Panc1 (cell line): ENCODE results near the gene PECR. TPM values are rescaled to one million over a fixed set of nuclear protein-coding genes. Genes with fewer than 3 reads are reported as not detected.
A peak's percentile ranks its signal among the peaks of the same experiment; 100 is the strongest.

Experiments used
- ATAC-seq: fragments of 200-7000 bp; cut with Tn5 transposase; 2 replicates; pipeline ENCODE4 v1.9.1; 2020; ENCODE audit warnings: mild to moderate bottlenecking, moderate library complexity
- BruUV-seq: library from RNA; stranded (reverse); fragments of 400-500 nt; replicated peaks from 2 replicates; lab custom pipeline; 2021; lab: Mats Ljungman, UMichigan
- CTCF ChIA-PET: fragments of 300-600 bp; sonication (Branson Sonifier 250); formaldehyde crosslinking; loops from one replicate; lab custom pipeline; 2022; ENCODE audit warnings: antibody characterized with exemption; lab: Charles Lee
- POLR2A ChIA-PET: fragments of 300-600 bp; sonication (Branson Sonifier 250); formaldehyde crosslinking; loops from one replicate; lab custom pipeline; 2022; ENCODE audit warnings: antibody characterized with exemption; lab: Charles Lee
- DNase-seq: peaks from one replicate; pipeline ENCODE4 v3.0.0-alpha.2; 2010; ENCODE audit warnings: low read depth, low spot score
- H3K27ac ChIP-seq: 2 replicates; pipeline ENCODE4 v1.5.1; 2011; ENCODE audit warnings: mild to moderate bottlenecking, low read length, inconsistent platforms
- H3K27me3 ChIP-seq: fragments of 200-500 bp; sonication (Bioruptor generic); 2 replicates; pipeline ENCODE4 v1.6.0; 2014; ENCODE audit warnings: low read length, inconsistent platforms; ENCODE audit not compliant: control insufficient read depth, insufficient read depth
- H3K36me3 ChIP-seq: fragments of 200-500 bp; sonication (Bioruptor generic); 2 replicates; pipeline ENCODE4 v1.5.1; 2014; ENCODE audit warnings: inconsistent platforms, mild to moderate bottlenecking, low read length, moderate library complexity; ENCODE audit not compliant: control insufficient read depth, insufficient read depth
- H3K4me1 ChIP-seq: 2 replicates; pipeline ENCODE4 v1.5.1; 2011; ENCODE audit warnings: inconsistent platforms, mild to moderate bottlenecking, low read length, moderate library complexity; ENCODE audit not compliant: control insufficient read depth, insufficient read depth
- H3K4me3 ChIP-seq, 2 experiments: 2 replicates each; pipeline ENCODE4 v1.5.1; 2011 to 2012; ENCODE audit warnings: low read depth in 2 of 2, low read length in 2 of 2, mild to moderate bottlenecking in 2 of 2, inconsistent platforms in 1 of 2, moderate library complexity in 1 of 2
- H3K9me3 ChIP-seq: fragments of 200-500 bp; sonication (Bioruptor generic); 2 replicates; pipeline ENCODE4 v1.5.1; 2014; ENCODE audit warnings: low read depth, mild to moderate bottlenecking, inconsistent platforms, low read length, moderate library complexity; ENCODE audit not compliant: control insufficient read depth, insufficient read depth
- POLR2AphosphoS5 ChIP-seq: IDR thresholded peaks from 2 replicates; pipeline ENCODE4 v1.6.1; 2012; ENCODE audit warnings: mild to moderate bottlenecking, low read depth, low read length, moderate library complexity
- SIN3A ChIP-seq: IDR thresholded peaks from 2 replicates; pipeline ENCODE4 v1.6.1; 2012; ENCODE audit warnings: low read depth, mild to moderate bottlenecking, low read length, moderate library complexity, borderline replicate concordance; ENCODE audit not compliant: insufficient read depth
- TCF7L2 ChIP-seq: IDR thresholded peaks from 2 replicates; pipeline ENCODE4 v1.6.1; 2011; ENCODE audit warnings: mild to moderate bottlenecking, low read depth, low read length, inconsistent platforms
- in situ Hi-C: cut with HindIII; loops from 2 replicates; pipeline ENCODE4 v1.10.0; 2016; ENCODE audit warnings: low sequenced_read_pairs, low pct_unique_long_range_greater_than_20kb
- intact Hi-C: fragments of 100-400 bp; cut with micrococcal nuclease; formaldehyde crosslinking; loops from one replicate; pipeline ENCODE4 v1.10.0; 2022; ENCODE audit not compliant: unreplicated experiment
- total RNA-seq: library from RNA; stranded (reverse); gene quantifications from one replicate; pipeline ENCODE4 v1.2.1, GENCODE V29; 2021; ENCODE audit not compliant: unreplicated experiment
- TF ChIP-seq, protein P1 (sequence below), 2 experiments: IDR thresholded peaks; 2 replicates each; pipeline ENCODE4 v1.6.1; 2011 to 2012; ENCODE audit warnings: low read depth in 2 of 2, control low read depth in 1 of 2, low read length in 1 of 2, mild to moderate bottlenecking in 1 of 2, moderate library complexity in 1 of 2; ENCODE audit not compliant: insufficient read depth in 1 of 2
- TF ChIP-seq, protein P2 (sequence below): fragments of 450-650 bp; IDR thresholded peaks from 2 replicates; pipeline ENCODE4 v1.5.1; 2017; ENCODE audit warnings: mild to moderate bottlenecking

The PECR gene
- total RNA-seq, 1 experiment from 2014 or later, result 16.5 TPM

DNA sequence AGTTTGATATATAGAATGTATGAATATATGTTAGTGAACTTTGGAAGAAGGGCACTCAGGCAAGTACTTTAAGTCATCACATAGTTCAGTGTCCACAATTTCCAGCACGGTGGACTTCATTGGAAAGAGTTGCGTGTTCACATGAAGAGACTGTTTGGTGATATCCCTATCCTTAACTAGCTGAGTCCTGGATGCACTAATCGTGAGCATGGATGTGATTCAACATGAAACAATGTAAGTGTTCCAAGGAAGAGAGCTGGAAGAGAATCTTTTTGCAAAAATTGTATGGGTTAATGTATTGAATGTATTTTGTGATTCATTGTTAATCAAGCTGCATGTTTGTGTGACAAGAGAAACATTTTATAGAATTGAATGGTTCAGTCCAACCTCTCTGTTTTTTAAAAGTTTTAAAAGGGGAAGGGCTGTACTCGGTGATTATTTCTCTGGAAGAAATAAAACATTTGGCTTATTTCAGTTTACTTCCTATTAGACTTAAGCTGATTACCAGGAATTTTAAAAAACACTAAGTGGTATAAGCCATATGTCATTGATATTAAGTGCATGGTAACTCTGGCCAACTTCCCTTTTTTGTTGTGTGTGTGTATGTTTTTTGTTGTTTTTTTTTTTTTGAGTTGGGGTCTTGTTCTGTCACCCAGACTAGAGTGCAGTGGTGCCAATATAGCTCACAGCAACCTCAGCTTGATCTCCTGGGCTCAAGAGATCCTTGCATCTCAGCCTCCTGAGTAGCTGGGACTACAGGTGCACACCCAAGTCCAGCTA lies 36.1 kb upstream of the PECR start:
- H3K9me3 ChIP-seq, result no peaks in the 10 kb centered on the region
- TF ChIP-seq, protein P1, sequence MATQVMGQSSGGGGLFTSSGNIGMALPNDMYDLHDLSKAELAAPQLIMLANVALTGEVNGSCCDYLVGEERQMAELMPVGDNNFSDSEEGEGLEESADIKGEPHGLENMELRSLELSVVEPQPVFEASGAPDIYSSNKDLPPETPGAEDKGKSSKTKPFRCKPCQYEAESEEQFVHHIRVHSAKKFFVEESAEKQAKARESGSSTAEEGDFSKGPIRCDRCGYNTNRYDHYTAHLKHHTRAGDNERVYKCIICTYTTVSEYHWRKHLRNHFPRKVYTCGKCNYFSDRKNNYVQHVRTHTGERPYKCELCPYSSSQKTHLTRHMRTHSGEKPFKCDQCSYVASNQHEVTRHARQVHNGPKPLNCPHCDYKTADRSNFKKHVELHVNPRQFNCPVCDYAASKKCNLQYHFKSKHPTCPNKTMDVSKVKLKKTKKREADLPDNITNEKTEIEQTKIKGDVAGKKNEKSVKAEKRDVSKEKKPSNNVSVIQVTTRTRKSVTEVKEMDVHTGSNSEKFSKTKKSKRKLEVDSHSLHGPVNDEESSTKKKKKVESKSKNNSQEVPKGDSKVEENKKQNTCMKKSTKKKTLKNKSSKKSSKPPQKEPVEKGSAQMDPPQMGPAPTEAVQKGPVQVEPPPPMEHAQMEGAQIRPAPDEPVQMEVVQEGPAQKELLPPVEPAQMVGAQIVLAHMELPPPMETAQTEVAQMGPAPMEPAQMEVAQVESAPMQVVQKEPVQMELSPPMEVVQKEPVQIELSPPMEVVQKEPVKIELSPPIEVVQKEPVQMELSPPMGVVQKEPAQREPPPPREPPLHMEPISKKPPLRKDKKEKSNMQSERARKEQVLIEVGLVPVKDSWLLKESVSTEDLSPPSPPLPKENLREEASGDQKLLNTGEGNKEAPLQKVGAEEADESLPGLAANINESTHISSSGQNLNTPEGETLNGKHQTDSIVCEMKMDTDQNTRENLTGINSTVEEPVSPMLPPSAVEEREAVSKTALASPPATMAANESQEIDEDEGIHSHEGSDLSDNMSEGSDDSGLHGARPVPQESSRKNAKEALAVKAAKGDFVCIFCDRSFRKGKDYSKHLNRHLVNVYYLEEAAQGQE (IDR thresholded peaks at IDR 0.05; ENCODE audit: insufficient read depth in 1 of 2, low read depth in 2 of 2, low read length in 1 of 2), result no peak
- TF ChIP-seq TCF7L2, result no peak
- TF ChIP-seq, protein P2, sequence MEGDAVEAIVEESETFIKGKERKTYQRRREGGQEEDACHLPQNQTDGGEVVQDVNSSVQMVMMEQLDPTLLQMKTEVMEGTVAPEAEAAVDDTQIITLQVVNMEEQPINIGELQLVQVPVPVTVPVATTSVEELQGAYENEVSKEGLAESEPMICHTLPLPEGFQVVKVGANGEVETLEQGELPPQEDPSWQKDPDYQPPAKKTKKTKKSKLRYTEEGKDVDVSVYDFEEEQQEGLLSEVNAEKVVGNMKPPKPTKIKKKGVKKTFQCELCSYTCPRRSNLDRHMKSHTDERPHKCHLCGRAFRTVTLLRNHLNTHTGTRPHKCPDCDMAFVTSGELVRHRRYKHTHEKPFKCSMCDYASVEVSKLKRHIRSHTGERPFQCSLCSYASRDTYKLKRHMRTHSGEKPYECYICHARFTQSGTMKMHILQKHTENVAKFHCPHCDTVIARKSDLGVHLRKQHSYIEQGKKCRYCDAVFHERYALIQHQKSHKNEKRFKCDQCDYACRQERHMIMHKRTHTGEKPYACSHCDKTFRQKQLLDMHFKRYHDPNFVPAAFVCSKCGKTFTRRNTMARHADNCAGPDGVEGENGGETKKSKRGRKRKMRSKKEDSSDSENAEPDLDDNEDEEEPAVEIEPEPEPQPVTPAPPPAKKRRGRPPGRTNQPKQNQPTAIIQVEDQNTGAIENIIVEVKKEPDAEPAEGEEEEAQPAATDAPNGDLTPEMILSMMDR, result no peak
- TF ChIP-seq POLR2AphosphoS5, result no peak
- TF ChIP-seq SIN3A, result no peak
- no peak for DNase-seq
- H3K36me3 ChIP-seq, result peaks cover 82% of the 10 kb centered on the region
- ChIA-PET POLR2A (no interaction called here), CTCF (no interaction called here)
- peaks cover 23% of the 10 kb centered on the region for H3K4me1 ChIP-seq
- intact Hi-C loops, result no loop called here
- no peak overlapping the region for H3K4me3 ChIP-seq
- H3K27ac ChIP-seq, result 0 out of 2 replicates have a peak overlapping the region, but pooled peaks have one; percentile 14
- in situ Hi-C loops, result no loop called here
- no peaks in the 10 kb centered on the region for H3K27me3 ChIP-seq
- no TSS peak for BruUV-seq
- ATAC-seq, result no peak

DNA sequence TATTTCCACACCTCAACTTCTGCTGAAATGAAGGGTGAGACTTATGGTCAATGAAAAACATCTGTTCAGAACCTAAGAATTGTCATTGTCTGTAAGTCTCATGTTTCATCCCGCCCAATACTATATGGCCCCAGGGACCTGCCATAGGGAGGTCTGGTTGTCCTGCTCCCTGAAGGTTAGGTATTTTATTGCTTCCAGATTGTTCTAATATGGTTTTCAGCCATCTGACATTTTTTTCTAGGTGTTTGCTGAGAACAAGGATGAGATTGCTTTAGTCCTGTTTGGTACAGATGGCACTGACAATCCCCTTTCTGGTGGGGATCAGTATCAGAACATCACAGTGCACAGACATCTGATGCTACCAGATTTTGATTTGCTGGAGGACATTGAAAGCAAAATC lies 34.8 kb upstream of the PECR start:
- peaks cover 81% of the 10 kb centered on the region for H3K36me3 ChIP-seq
- in situ Hi-C loops, result no loop called here
- ChIA-PET CTCF (no interaction called here), POLR2A (no interaction called here)
- DNase-seq, result no peak
- no TSS peak for BruUV-seq
- TF ChIP-seq, protein P2, result no peak
- TF ChIP-seq, protein P1 (IDR thresholded peaks at IDR 0.05; ENCODE audit: insufficient read depth in 1 of 2, low read depth in 2 of 2, low read length in 1 of 2), result no peak
- TF ChIP-seq POLR2AphosphoS5 (no peak), TCF7L2 (no peak), SIN3A (no peak)
- H3K4me3 ChIP-seq, result no peak overlapping the region
- H3K9me3 ChIP-seq, result no peaks in the 10 kb centered on the region
- H3K4me1 ChIP-seq, result peaks cover 29% of the 10 kb centered on the region
- H3K27me3 ChIP-seq, result no peaks in the 10 kb centered on the region
- H3K27ac ChIP-seq, result peak overlapping the region; percentile 13; the same call in 1 of the 2 replicates
- no peak for ATAC-seq
- intact Hi-C loops, result no loop called here
